ENCODE measurements around the gene FSD1. TPM values are rescaled to one million over a fixed set of nuclear protein-coding genes. Genes with fewer than 3 reads are reported as not detected.
A peak's percentile ranks its signal among the peaks of the same experiment; 100 is the strongest.

Gene FSD1
- total RNA-seq, 1 donor from 2014 or later = not detected

- no peaks in the 10 kb centered on the region for H3K9me3 ChIP-seq
- no peak overlapping the region for H3K27ac ChIP-seq
- H3K27me3 ChIP-seq = no peaks in the 10 kb centered on the region
- H3K4me3 ChIP-seq = no peak overlapping the region
- H3K36me3 ChIP-seq = peaks cover 68 to 75% of the 10 kb centered on the region in 2 donors
- no peak for TF ChIP-seq CTCF (IDR thresholded peaks at IDR 0.05)
- DNase-seq (ENCODE audit: low spot score in 2 of 2) = no peak
- no peaks in the 10 kb centered on the region for H3K4me1 ChIP-seq
- intact Hi-C loops (cut with DNase I) = loop anchor here (5.0 kb wide), 1 partner anchor 87 kb away; no protein-coding TSS in a partner anchor
Observed at GRCh38 chr19:4264812-4265211, 39.6 kb upstream of the FSD1 start.

GRCh38 chr19:4266253-4267000 is 38.0 kb upstream of the FSD1 start:
- peaks cover 52 to 70% of the 10 kb centered on the region in 2 donors for H3K36me3 ChIP-seq
- H3K9me3 ChIP-seq = no peaks in the 10 kb centered on the region
- TF ChIP-seq CTCF (IDR thresholded peaks at IDR 0.05) = no peak
- H3K27me3 ChIP-seq = no peaks in the 10 kb centered on the region
- H3K4me3 ChIP-seq = no peak overlapping the region
- intact Hi-C loops (cut with DNase I) = loop anchor here (5.0 kb wide), 1 partner anchor 86 kb away; no protein-coding TSS in a partner anchor
- DNase-seq (ENCODE audit: low spot score in 2 of 2) = no peak
- no peak overlapping the region for H3K27ac ChIP-seq
- H3K4me1 ChIP-seq = no peaks in the 10 kb centered on the region

DNA sequence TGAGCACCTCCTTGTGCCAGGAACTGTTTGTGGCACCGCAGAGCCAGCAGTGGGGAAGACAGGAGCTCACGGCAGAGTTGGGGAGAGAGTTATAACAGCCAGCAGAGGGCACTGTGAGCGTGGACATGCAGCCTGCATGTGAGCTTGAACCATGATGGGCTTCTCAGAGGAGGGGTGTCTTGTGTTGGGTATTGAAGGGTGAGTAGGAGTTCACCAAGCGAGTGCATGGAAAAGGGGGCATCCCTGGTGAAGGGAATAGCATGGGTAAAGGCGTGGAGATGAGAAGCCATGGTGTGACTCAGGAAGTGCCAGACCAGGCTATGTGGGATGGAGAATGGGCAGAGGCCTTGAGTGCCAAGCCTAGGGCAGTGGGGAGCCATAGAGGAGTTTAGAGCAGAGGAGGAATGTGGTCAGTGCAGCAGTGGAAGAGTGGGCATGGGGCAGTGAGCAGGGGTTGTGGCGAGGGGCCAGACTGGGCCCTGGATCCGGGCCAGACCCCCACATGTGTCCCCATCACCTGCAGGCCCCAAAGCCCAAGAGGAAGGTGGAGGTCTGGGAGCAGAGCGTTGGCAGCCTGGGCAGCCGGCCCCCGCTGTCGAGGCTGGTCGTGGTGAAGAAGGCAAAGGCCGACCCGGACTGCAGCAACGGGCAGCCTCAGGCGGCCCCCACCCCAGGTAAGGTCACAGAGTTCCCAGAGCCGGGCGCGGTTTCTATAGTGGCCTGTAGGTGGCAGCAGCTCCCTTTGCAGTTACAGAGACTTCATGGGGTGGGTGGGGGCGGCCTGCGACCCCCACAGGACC is 37.1 kb upstream of the FSD1 start:
- H3K4me3 ChIP-seq = no peak overlapping the region
- peak in 1 of 2 donors; percentile 69 for DNase-seq (ENCODE audit: low spot score in 2 of 2)
- intact Hi-C loops (cut with DNase I) = loop anchor here (5.0 kb wide), 1 partner anchor 85 kb away; no protein-coding TSS in a partner anchor
- H3K27me3 ChIP-seq = no peaks in the 10 kb centered on the region
- H3K4me1 ChIP-seq = no peaks in the 10 kb centered on the region
- TF ChIP-seq CTCF (IDR thresholded peaks at IDR 0.05) = peak; percentile 77 to 91 (median 79)
- H3K36me3 ChIP-seq = peaks cover 43 to 69% of the 10 kb centered on the region in 2 donors
- H3K9me3 ChIP-seq = no peaks in the 10 kb centered on the region
- H3K27ac ChIP-seq = no peak overlapping the region

- intact Hi-C loops (cut with DNase I) = loop anchor here (2.0 to 5.0 kb wide), 2 partner anchors 84 to 133 kb away; partner anchors contain the start of gene SH3GL1
- Histone ChIP-seq H3K9me3 (no peaks in the 10 kb centered on the region), H3K4me1 (no peaks in the 10 kb centered on the region), H3K27me3 (no peaks in the 10 kb centered on the region), H3K27ac (no peak overlapping the region), H3K36me3 (peaks cover 36 to 61% of the 10 kb centered on the region in 2 donors), H3K4me3 (no peak overlapping the region)
- no peak for DNase-seq (ENCODE audit: low spot score in 2 of 2)
- no peak for TF ChIP-seq CTCF (IDR thresholded peaks at IDR 0.05)
Observed at GRCh38 chr19:4267901-4268815, 36.2 kb upstream of the FSD1 start.

All from ascending aorta (tissue), 2 donors.